Measurements from ENCODE around the gene CSPG4.

- TF ChIP-seq EZH2phosphoT487 (IDR thresholded peaks at IDR 0.05) (no peak), CTCF (IDR thresholded peaks at IDR 0.05) (peak; percentile 60), EZH2 (IDR thresholded peaks at IDR 0.05) (no peak)
Measured at GRCh38 chr15:75727851-75728715, 15.4 kb upstream of the CSPG4 start.
